ELR (cell line): ENCODE data around the gene HOXB7.

Experiments
- DNase-seq: peaks from one replicate; pipeline ENCODE4 v3.0.0-alpha.2; 2015; ENCODE audit warnings: low read depth

Gene HOXB7

GRCh38 chr17:48579471-48579759, 31.4 kb downstream of the HOXB7 start:
- DNase-seq: no peak

- no peak for DNase-seq
These were observed 32.0 kb downstream of the HOXB7 start for GRCh38 chr17:48578616-48579470.

GRCh38 chr17:48577946-48578615, 32.7 kb downstream of the HOXB7 start, which contains the start of gene HOXB4:
Gene HOXB4, minus strand, starts transcription at chr17:48578350. Its CDS starts 31 bp downstream, at chr17:48578319.
- no peak for DNase-seq

GRCh38 chr17:48577330-48577945, 33.4 kb downstream of the HOXB7 start:
- no peak for DNase-seq

- DNase-seq: peak; percentile 57
These were observed 34.1 kb downstream of the HOXB7 start for GRCh38 chr17:48576479-48577309.

- DNase-seq: no peak
These were observed 34.9 kb downstream of the HOXB7 start for GRCh38 chr17:48575673-48576478.

- no peak for DNase-seq
These were observed 35.7 kb downstream of the HOXB7 start for GRCh38 chr17:48575066-48575582.

- DNase-seq: no peak
These were observed 36.2 kb downstream of the HOXB7 start for GRCh38 chr17:48574505-48575065.

- no peak for DNase-seq
These were observed 38.9 kb downstream of the HOXB7 start for GRCh38 chr17:48571826-48572417.

- no peak for DNase-seq
These were observed 39.6 kb downstream of the HOXB7 start for GRCh38 chr17:48571024-48571818.

- DNase-seq: no peak
These were observed 40.3 kb downstream of the HOXB7 start for GRCh38 chr17:48570325-48571023.

GRCh38 chr17:48569674-48570324, 41.0 kb downstream of the HOXB7 start:
- no peak for DNase-seq

- no peak for DNase-seq
These were observed 41.6 kb downstream of the HOXB7 start for GRCh38 chr17:48569240-48569582.

- no peak for DNase-seq
These were observed 42.1 kb downstream of the HOXB7 start for GRCh38 chr17:48568499-48569239.

- DNase-seq: no peak
These were observed 43.0 kb downstream of the HOXB7 start for GRCh38 chr17:48567646-48568354.

GRCh38 chr17:48567209-48567608, 43.6 kb downstream of the HOXB7 start:
- DNase-seq: no peak

GRCh38 chr17:48566717-48567116, 44.1 kb downstream of the HOXB7 start:
- no peak for DNase-seq
